Measurements from ENCODE around the gene ZBTB8A. TPM values are rescaled to one million over a fixed set of nuclear protein-coding genes. Genes with fewer than 3 reads are reported as not detected.
"Not testable (repeated sequence)": the region's sequence is repeated elsewhere in the genome, so short reads cannot be mapped to it uniquely, and the experiment has no call there.

ZBTB8A gene
- total RNA-seq, 2 donors from 2014 or later: 0.56 to 1.8 TPM

DNA sequence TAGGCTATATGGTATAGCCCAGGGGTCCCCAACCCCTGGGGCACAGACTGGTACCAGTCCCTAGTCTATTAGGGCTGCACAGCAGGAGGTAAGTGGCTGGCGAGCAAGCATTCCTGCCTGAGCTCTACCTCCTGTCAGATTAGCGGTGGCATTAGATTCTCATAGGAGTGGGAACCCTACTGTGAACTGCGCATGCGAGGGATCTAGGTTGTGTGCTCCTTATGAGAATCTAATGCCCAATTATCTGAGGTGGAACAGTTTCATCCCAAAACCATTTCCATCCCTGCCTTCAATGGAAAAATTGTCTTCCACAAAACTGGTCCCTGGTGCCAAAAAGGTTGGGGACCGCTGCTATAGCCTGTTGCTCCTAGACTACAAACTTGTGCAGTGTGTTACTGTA lies 22.8 kb upstream of the ZBTB8A start:
- H3K27ac Mint-ChIP-seq: no peak overlapping the region
- H3K27me3 Mint-ChIP-seq (ENCODE audit: low read depth): peaks cover 6% of the 10 kb centered on the region
- H3K36me3 Mint-ChIP-seq (ENCODE audit: insufficient read depth in 2 of 2): no peaks in the 10 kb centered on the region
- H3K4me3 Mint-ChIP-seq: no peak overlapping the region
- peaks cover 13% of the 10 kb centered on the region for H3K4me1 Mint-ChIP-seq (ENCODE audit: low read depth)
- no peaks in the 10 kb centered on the region for H3K9me3 Mint-ChIP-seq
- no peak for DNase-seq
- ATAC-seq (replicated peaks in 1 of 2): no peak

DNA sequence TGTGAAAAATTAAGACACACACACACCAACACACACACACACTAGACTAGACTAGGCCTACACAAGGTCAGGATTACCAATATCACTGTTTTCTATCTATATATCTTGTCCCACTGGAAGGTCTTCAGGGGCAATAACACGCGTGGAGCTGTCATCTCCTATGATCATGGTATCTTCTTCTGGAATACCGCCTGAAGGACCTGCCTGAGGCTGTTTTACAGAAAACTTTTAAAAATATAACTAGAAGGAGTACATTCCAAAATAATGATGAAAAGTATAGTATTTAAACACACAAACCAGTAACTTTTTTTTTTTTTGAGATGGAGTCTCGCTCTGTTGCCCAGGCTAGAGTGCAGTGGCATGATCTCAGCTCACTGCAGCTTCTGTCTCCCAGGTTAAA lies 20.3 kb upstream of the ZBTB8A start:
- ATAC-seq (replicated peaks in 1 of 2): no peak
- H3K27ac Mint-ChIP-seq: no peak overlapping the region
- H3K4me3 Mint-ChIP-seq: no peak overlapping the region
- H3K9me3 Mint-ChIP-seq: no peaks in the 10 kb centered on the region
- H3K4me1 Mint-ChIP-seq (ENCODE audit: low read depth): peaks cover 17% of the 10 kb centered on the region
- DNase-seq: no peak
- no peaks in the 10 kb centered on the region for H3K36me3 Mint-ChIP-seq (ENCODE audit: insufficient read depth in 2 of 2)
- peaks cover 11% of the 10 kb centered on the region for H3K27me3 Mint-ChIP-seq (ENCODE audit: low read depth)

DNA sequence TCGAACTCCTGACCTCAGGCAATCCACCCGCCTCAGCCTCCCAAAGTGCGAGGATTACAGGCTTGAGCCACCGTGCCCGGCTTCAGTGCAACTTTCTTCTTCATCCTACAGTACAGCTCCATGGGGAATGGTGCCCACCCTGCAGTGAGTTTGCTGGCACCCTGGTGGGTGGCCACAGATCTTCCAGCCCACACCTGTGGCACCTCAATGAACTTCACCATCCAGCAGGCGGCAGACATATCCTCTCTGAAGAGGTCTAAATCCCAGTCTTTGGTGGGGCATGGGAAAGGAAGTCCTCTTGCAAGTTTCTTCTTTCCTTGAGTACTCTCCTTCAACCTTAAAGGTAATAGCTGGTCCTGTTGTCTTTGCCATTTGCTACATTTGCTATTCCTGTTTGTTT lies 18.1 kb upstream of the ZBTB8A start:
- H3K9me3 Mint-ChIP-seq: no peaks in the 10 kb centered on the region
- H3K4me1 Mint-ChIP-seq (ENCODE audit: low read depth): peaks cover 21% of the 10 kb centered on the region
- peaks cover 11% of the 10 kb centered on the region for H3K27me3 Mint-ChIP-seq (ENCODE audit: low read depth)
- peak overlapping the region; percentile 75 to 79 for H3K4me3 Mint-ChIP-seq
- H3K36me3 Mint-ChIP-seq (ENCODE audit: insufficient read depth in 2 of 2): no peaks in the 10 kb centered on the region
- ATAC-seq (replicated peaks in 1 of 2) (no peak), DNase-seq (no peak)
- H3K27ac Mint-ChIP-seq: no peak overlapping the region

DNA sequence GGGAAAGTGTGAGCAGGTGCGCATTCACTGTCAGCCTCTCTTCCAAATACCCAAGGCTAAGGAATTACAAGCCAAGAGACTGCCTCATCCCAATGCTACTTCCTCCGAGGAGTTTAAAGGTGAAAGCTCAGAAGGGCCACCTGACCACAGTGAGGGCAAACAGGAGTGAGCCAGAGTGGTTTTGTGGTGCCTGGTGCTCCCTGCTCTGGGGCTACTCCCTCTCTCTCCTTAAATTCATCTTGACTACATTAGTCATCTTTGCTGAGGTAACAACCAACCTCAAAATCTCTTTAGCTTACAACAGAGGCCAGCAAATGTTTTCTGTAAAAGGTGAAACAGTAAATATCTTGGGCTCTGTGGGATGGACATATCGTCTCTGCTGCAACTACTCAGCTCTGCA lies 14.2 kb upstream of the ZBTB8A start:
- peak; percentile 25 to 31 for ATAC-seq (replicated peaks in 1 of 2)
- DNase-seq: peak in 1 of 2 donors; percentile 8
- H3K4me3 Mint-ChIP-seq: no peak overlapping the region
- H3K4me1 Mint-ChIP-seq (ENCODE audit: low read depth): peaks cover 21% of the 10 kb centered on the region
- H3K9me3 Mint-ChIP-seq: no peaks in the 10 kb centered on the region
- H3K27me3 Mint-ChIP-seq (ENCODE audit: low read depth): peaks cover 11% of the 10 kb centered on the region
- no peak overlapping the region for H3K27ac Mint-ChIP-seq
- no peaks in the 10 kb centered on the region for H3K36me3 Mint-ChIP-seq (ENCODE audit: insufficient read depth in 2 of 2)

DNA sequence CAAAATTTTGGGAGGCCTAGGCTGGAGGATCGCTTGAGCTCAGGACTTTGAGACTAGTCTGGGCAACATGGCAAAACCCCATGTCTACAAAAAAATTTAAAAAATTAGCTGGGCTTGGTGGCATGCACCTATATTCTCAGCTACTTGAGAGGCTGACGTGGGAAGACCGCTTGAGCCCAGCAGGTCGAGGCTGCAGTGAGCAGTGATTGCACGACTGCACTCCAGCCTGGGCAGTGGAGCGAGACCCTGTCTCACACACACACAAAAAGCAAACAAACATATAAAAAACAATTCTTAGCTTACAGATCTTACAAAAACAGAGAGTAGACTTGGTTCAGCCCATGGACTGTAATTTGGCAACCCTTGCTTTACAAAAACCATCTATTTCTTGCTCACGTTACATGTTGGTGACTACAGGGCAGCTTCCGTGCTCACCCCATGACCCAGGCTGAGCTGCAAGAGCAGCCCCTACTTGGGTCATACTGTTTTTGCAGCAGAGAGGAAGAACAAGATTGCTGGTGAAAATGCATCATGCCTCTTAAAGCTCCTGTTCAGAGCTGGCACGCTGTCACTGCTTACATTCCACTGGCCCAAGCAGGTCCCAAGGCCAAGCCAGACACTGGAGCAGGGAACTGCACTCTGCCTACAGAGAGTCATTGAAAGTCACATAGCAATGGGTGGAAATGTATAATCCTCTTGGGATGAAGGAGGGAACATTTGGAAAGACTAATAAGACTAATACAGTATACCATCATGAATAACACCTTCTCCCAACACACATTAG lies 13.4 kb upstream of the ZBTB8A start:
- Mint-ChIP-seq H3K4me1 (ENCODE audit: low read depth) (peaks cover 13% of the 10 kb centered on the region), H3K27ac (no peak overlapping the region), H3K9me3 (no peaks in the 10 kb centered on the region), H3K4me3 (no peak overlapping the region), H3K27me3 (ENCODE audit: low read depth) (peaks cover 7% of the 10 kb centered on the region), H3K36me3 (ENCODE audit: insufficient read depth in 2 of 2) (no peaks in the 10 kb centered on the region)
- no peak for ATAC-seq (replicated peaks in 1 of 2)
- DNase-seq: no peak

DNA sequence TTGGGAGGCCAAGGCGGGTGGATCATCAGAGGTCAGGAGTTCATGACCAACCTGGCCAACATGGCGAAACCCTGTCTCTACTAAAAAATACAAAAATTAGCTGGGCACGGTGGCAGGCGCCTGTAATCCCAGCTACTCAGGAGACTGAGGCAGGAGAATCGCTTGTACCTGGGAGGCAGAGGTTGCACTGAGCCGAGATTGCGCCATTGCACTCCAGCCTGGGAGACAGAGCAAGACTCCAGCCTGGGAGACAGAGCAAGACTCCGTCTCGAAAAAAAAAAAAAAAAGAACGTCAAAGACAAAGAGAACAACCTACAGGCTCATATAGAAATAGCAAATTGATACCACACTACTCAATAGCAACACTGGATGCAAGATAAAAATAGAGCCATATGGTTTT lies 10.7 kb upstream of the ZBTB8A start:
- not testable (repeated sequence) for DNase-seq; H3K4me1 Mint-ChIP-seq (ENCODE audit: low read depth); H3K27me3 Mint-ChIP-seq (ENCODE audit: low read depth); ATAC-seq (replicated peaks in 1 of 2); H3K4me3 Mint-ChIP-seq; H3K36me3 Mint-ChIP-seq (ENCODE audit: insufficient read depth in 2 of 2); H3K27ac Mint-ChIP-seq; H3K9me3 Mint-ChIP-seq

DNA sequence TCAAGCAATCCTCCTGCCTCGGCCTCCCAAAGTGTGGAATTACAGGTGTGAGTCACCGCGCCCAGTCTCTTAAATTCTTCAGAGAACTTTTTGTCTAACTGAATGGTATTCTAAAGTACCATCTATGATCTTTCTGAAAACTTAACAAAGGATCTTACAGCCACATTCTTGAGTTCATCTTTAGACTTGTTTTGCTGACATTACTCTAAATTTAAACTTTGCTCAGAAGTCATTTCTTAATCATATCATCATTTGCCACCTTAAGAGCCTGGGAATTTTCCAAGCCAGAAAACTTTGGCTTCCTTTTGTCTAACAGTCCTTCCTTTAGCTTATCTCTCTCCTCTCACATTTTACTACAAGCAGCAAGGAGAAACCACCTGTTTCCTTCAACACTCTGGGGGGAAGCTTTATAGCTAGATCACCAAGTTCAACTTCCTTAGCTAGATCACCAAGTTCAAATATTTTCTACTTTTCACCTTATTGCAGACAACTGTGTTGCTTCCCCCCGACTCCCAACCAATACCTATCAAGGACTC lies 5.4 kb upstream of the ZBTB8A start:
- peaks cover 1% of the 10 kb centered on the region for H3K4me1 Mint-ChIP-seq (ENCODE audit: low read depth)
- DNase-seq: no peak
- H3K27me3 Mint-ChIP-seq (ENCODE audit: low read depth): peaks cover 49% of the 10 kb centered on the region
- H3K36me3 Mint-ChIP-seq (ENCODE audit: insufficient read depth in 2 of 2): no peaks in the 10 kb centered on the region
- no peaks in the 10 kb centered on the region for H3K9me3 Mint-ChIP-seq
- no peak overlapping the region for H3K27ac Mint-ChIP-seq
- no peak overlapping the region for H3K4me3 Mint-ChIP-seq
- ATAC-seq (replicated peaks in 1 of 2): no peak

DNA sequence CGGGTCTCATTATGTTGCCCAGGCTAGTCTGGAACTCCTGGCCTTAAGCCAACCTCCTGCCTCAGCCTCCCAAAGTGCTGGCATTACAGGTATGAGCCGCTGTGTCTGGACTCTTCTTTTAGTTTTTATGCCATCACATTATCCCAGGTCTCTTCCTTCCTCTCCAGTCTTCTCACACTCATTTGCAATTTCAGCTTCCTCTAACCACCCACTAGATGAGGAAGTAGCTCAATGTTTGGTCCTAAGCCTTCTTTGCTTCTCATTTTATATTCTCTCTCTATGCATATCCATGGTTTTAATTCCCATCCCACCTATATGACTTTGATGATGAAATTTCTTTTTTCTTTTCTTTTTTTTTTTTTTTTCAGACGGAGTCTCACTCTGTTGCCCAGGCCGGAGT lies 3.1 kb upstream of the ZBTB8A start:
- no peak overlapping the region for H3K27ac Mint-ChIP-seq

DNA sequence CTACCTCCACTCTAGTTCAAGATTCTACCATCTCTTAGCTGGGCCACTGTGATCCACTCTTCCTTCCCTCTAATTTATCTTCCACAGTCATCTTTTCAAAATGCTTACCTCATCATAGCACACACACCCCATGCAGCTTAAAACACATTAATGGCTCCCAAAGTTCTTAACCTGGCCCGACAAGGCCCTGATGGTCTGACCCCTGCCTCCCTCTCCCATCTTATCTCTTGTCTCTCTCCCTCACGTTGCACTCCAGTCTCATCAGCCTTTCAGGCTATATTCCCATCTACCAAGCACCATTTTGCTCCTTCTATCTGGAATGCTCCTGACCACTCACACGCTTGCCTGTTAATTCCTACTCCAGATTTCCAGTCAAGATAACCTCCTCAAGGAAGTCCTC lies 2.5 kb upstream of the ZBTB8A start:
- DNase-seq (no peak), ATAC-seq (replicated peaks in 1 of 2) (no peak)
- H3K4me3 Mint-ChIP-seq: no peak overlapping the region
- peaks cover 73% of the 10 kb centered on the region for H3K27me3 Mint-ChIP-seq (ENCODE audit: low read depth)
- H3K36me3 Mint-ChIP-seq (ENCODE audit: insufficient read depth in 2 of 2): peaks cover 5% of the 10 kb centered on the region in 2 donors
- no peaks in the 10 kb centered on the region for H3K9me3 Mint-ChIP-seq
- no peak overlapping the region for H3K27ac Mint-ChIP-seq
- H3K4me1 Mint-ChIP-seq (ENCODE audit: low read depth): peaks cover 12% of the 10 kb centered on the region

More for the DNA sequence above, 3.1 kb upstream of the ZBTB8A start:
- no peak for ATAC-seq (replicated peaks in 1 of 2)
- H3K4me3 Mint-ChIP-seq: no peak overlapping the region
- H3K9me3 Mint-ChIP-seq: no peaks in the 10 kb centered on the region
- H3K36me3 Mint-ChIP-seq (ENCODE audit: insufficient read depth in 2 of 2): peaks cover 3 to 5% of the 10 kb centered on the region in 2 donors
- peaks cover 67% of the 10 kb centered on the region for H3K27me3 Mint-ChIP-seq (ENCODE audit: low read depth)
- DNase-seq: no peak
- H3K4me1 Mint-ChIP-seq (ENCODE audit: low read depth): peaks cover 12% of the 10 kb centered on the region

DNA sequence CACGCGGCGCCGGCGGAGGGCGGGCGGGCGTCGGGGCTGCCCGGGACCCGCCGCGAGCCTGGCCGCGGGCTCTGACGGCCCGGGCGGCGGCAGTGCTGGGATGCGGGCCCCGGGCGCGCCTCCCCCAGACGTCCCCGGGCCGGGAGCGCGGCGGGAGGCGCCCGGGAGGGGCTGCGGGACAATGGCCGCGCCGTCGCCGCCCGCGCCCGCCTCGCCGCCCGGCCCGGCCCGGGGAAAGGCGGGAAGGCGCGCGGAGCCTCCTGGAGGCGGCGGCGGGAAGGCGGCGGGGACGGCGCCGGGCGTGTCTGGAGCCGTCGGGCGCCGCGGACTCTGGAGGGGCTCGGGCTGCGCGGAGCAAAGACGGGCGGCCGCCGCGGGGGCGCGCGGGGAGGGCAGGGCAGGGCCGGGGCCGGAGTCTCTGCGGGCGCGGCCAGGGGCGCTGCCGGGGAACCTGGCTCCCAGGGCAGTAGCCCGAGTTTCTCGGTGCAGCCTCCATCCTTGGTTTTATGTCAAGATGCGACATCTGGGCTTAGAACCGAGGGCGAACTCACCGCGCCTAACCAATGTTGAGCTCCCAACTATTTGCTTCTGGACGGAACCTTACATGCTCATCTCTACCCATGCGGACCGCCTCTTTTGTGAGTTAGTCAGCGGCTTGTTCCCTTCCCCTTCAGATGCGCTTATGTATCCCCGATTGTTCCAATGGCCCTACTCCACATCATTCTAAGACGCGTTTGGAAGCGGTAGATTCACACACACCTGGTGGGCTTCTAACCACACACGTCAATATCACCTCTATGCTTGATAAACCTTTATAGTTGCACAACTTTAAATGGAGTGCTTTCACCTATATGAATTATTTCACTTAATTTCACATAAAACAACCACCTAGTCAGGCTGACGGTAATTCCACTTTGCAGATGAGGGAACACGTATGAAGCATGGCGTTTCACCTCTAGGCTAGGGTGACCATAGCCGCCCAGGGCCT lies 651 bp downstream of the ZBTB8A start:
- Mint-ChIP-seq H3K9me3 (no peaks in the 10 kb centered on the region), H3K4me1 (ENCODE audit: low read depth) (peaks cover 12% of the 10 kb centered on the region), H3K27me3 (ENCODE audit: low read depth) (peaks cover 75% of the 10 kb centered on the region), H3K27ac (no peak overlapping the region), H3K4me3 (peak overlapping the region; percentile 81 to 90), H3K36me3 (ENCODE audit: insufficient read depth in 2 of 2) (peaks cover 5% of the 10 kb centered on the region in 2 donors)
- ATAC-seq (replicated peaks in 1 of 2): peak; percentile 78 to 79
- peak; percentile 19 for DNase-seq

DNA sequence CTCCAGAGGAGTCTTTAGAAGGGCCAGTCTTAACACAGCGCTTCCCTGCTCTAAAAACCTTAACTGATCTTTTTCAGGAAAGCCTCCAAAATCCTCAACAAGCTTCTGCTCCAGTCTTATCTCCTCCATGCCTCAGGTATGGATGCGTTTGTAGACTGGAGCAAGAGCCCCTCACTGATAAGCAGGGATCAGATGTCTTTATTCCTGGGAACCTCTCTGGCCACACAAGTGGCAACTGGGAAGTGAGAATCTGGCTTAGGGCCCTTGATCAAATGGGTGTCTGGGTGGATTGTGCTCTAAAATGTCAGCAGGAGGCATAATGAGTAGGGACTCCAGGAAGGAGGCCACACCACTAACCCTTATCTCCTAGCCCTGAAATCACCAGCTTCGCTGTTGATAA lies 1.4 kb downstream of the ZBTB8A start:
- Mint-ChIP-seq H3K4me3 (peak overlapping the region; percentile 81 to 90), H3K27ac (no peak overlapping the region), H3K4me1 (ENCODE audit: low read depth) (peaks cover 12% of the 10 kb centered on the region), H3K27me3 (ENCODE audit: low read depth) (peaks cover 70% of the 10 kb centered on the region), H3K9me3 (no peaks in the 10 kb centered on the region), H3K36me3 (ENCODE audit: insufficient read depth in 2 of 2) (peaks cover 5% of the 10 kb centered on the region in 2 donors)
- DNase-seq (no peak), ATAC-seq (replicated peaks in 1 of 2) (no peak)

DNA sequence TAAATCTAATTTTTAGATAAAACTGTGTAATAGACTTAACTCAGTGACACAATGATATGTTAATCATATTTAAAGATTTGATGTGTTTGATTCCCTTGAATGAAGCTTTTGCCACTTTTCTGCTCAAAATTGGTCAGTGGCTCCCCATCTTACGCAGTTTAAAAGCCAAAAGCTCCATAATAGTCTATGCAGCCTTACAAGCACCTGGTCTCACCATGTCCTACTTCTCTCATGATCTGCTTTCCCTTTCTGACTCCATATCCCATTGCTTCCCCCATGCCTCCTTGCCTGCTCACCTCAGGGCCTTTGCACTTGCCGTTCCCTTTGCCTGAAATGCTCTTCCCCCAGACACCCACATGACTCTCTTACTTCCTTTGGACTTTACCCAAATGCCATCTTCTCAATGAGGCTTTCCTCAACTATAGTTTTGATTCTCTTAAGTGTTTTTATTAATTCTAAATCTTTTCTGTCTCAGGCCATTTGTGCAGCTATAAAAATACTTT lies 1.9 kb downstream of the ZBTB8A start:
- no peak for DNase-seq
- peaks cover 12% of the 10 kb centered on the region for H3K4me1 Mint-ChIP-seq (ENCODE audit: low read depth)
- peaks cover 5% of the 10 kb centered on the region in 2 donors for H3K36me3 Mint-ChIP-seq (ENCODE audit: insufficient read depth in 2 of 2)
- H3K9me3 Mint-ChIP-seq: no peaks in the 10 kb centered on the region
- H3K27me3 Mint-ChIP-seq (ENCODE audit: low read depth): peaks cover 70% of the 10 kb centered on the region
- no peak for ATAC-seq (replicated peaks in 1 of 2)
- H3K4me3 Mint-ChIP-seq: peak overlapping the region in 1 of 2 donors; percentile 16
- no peak overlapping the region for H3K27ac Mint-ChIP-seq

DNA sequence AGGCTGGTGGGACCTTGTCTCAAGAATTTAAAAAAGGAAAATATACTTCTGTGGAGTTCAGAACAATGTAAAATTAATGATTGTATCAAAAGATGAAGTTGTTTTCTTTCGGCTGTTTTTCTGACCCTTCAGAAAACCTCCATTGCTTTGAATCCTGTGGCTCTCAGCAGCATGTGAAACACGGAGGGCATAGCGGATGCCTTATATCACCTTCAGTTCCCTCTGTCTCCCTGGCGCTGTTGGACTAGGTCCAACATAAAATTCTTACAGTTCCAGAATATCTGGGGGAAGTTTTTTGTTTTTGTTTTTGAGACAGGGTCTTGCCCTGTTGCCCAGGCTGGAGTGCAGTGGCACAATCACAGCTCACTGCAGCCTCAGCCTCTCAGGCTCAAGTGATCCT lies 7.4 kb downstream of the ZBTB8A start:
- peaks cover 24% of the 10 kb centered on the region for H3K27me3 Mint-ChIP-seq (ENCODE audit: low read depth)

More for the DNA sequence above, 7.4 kb downstream of the ZBTB8A start:
- DNase-seq (no peak), ATAC-seq (replicated peaks in 1 of 2) (no peak)
- H3K36me3 Mint-ChIP-seq (ENCODE audit: insufficient read depth in 2 of 2): no peaks in the 10 kb centered on the region
- H3K4me3 Mint-ChIP-seq: no peak overlapping the region
- H3K4me1 Mint-ChIP-seq (ENCODE audit: low read depth): no peaks in the 10 kb centered on the region
- no peaks in the 10 kb centered on the region for H3K9me3 Mint-ChIP-seq
- no peak overlapping the region for H3K27ac Mint-ChIP-seq
